Measurements from ENCODE around the gene RAPGEF5.

DNA sequence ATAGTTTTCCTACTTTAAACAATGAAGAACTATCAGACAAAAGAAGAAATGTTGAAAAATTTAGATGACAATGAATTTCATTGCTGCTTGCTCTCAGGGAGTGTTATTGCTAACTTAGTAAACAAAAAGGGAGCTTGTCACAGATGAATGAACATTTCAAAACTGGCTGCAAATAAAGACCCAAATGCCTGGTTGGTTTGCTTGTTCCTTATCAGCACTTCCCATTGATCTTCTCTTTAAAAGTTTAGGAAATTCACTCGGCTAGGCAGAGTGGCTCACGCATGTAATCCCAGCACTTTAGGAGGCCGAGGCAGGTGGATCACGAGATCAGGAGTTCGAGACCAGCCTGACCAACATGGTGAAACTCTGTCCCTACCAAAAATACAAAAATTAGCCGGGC is 167.2 kb downstream of the RAPGEF5 start:
- TF ChIP-seq, protein P1, sequence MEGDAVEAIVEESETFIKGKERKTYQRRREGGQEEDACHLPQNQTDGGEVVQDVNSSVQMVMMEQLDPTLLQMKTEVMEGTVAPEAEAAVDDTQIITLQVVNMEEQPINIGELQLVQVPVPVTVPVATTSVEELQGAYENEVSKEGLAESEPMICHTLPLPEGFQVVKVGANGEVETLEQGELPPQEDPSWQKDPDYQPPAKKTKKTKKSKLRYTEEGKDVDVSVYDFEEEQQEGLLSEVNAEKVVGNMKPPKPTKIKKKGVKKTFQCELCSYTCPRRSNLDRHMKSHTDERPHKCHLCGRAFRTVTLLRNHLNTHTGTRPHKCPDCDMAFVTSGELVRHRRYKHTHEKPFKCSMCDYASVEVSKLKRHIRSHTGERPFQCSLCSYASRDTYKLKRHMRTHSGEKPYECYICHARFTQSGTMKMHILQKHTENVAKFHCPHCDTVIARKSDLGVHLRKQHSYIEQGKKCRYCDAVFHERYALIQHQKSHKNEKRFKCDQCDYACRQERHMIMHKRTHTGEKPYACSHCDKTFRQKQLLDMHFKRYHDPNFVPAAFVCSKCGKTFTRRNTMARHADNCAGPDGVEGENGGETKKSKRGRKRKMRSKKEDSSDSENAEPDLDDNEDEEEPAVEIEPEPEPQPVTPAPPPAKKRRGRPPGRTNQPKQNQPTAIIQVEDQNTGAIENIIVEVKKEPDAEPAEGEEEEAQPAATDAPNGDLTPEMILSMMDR (IDR thresholded peaks at IDR 0.05; ENCODE audit: insufficient read depth, low read length) = no peak
- no peak for TF ChIP-seq GABPA (IDR thresholded peaks at IDR 0.05; ENCODE audit: low read depth)
- TF ChIP-seq SPI1 (IDR thresholded peaks at IDR 0.05; ENCODE audit: borderline replicate concordance, low read depth) = no peak
- TF ChIP-seq POLR2AphosphoS5 (IDR thresholded peaks at IDR 0.05; ENCODE audit: low read depth) = no peak
- no peak for TF ChIP-seq REST (IDR thresholded peaks at IDR 0.05; ENCODE audit: insufficient replicate concordance, low read depth)

All from HL-60 (cell line).